HCT116 (cell line): ENCODE data around the gene SRGAP1. TPM values are rescaled to one million over a fixed set of nuclear protein-coding genes. Genes with fewer than 3 reads are reported as not detected.

Experiments used
- ATAC-seq: fragments of 200-7000 bp; cut with Tn5 transposase; 2 replicates; pipeline ENCODE4 v1.9.1; 2020; ENCODE audit warnings: mild to moderate bottlenecking, moderate library complexity
- BruUV-seq: library from RNA; stranded (reverse); fragments of 400-500 nt; replicated peaks from 2 replicates; lab custom pipeline; 2021; lab: Mats Ljungman, UMichigan
- CTCF ChIA-PET: fragments of 300-600 bp; sonication (Branson Sonifier 250); formaldehyde crosslinking; loops from one replicate; lab custom pipeline; 2021; ENCODE audit warnings: antibody characterized with exemption; lab: Charles Lee
- POLR2A ChIA-PET: fragments of 300-600, 350-600 bp; sonication (Branson Sonifier 250); formaldehyde crosslinking; loops from one replicate; lab custom pipeline; 2021; ENCODE audit warnings: antibody characterized with exemption; lab: Charles Lee
- RAD21 ChIA-PET, 2 experiments: fragments of 300-600 bp; sonication (Branson Sonifier 250); formaldehyde crosslinking; loops; one replicate each; lab custom pipeline; 2023; ENCODE audit warnings: low total read pairs in 2 of 2; ENCODE audit not compliant: uncharacterized antibody in 2 of 2, unreplicated experiment in 2 of 2, low non-redundant PET in 1 of 2; lab: Charles Lee
- DNase-seq: peaks from one replicate; pipeline ENCODE4 v3.0.0-alpha.2; 2010; ENCODE audit warnings: low read depth, low spot score
- H2AFZ ChIP-seq: fragments of 200-600 bp; shearing (Covaris generic), sonication (generic); 2 replicates; pipeline ENCODE4 v1.6.1; 2017; ENCODE audit warnings: low read depth, mixed run types, mixed read lengths, antibody characterized with exemption, low read length; ENCODE audit not compliant: poor library complexity, severe bottlenecking
- H3K27ac ChIP-seq: 2 replicates; pipeline ENCODE4 v1.5.1; 2012; ENCODE audit warnings: low read depth, low read length
- H3K27me3 ChIP-seq: fragments of 200-600 bp; sonication (generic); 2 replicates; pipeline ENCODE4 v1.6.1; 2016; ENCODE audit warnings: mixed run types, low read length, mixed read lengths; ENCODE audit not compliant: insufficient read depth
- H3K36me3 ChIP-seq, 2 experiments: fragments of 200-500 bp in 1 of 2; fragments of 200-600 bp in 1 of 2; sonication (Bioruptor generic) in 1 of 2; sonication (generic) in 1 of 2; 2 replicates each; pipeline versions ENCODE4 v1.5.1 to v1.6.1; 2014 to 2016; ENCODE audit warnings: low read length in 2 of 2, inconsistent platforms in 1 of 2, mixed read lengths in 1 of 2, mixed run types in 1 of 2; ENCODE audit not compliant: insufficient read depth in 2 of 2, control insufficient read depth in 1 of 2
- H3K4me1 ChIP-seq, 2 experiments: fragments of 200-600 bp in 1 of 2; sonication (generic) in 1 of 2; 2 replicates each; pipeline versions ENCODE4 v1.5.1 to v1.6.1; 2012 to 2017; ENCODE audit warnings: low read length in 2 of 2, inconsistent platforms in 1 of 2, mild to moderate bottlenecking in 1 of 2, mixed read lengths in 1 of 2, mixed run types in 1 of 2, moderate library complexity in 1 of 2; ENCODE audit not compliant: insufficient read depth in 2 of 2, control insufficient read depth in 1 of 2
- H3K4me2 ChIP-seq: fragments of 200-600 bp; sonication (generic); 2 replicates; pipeline ENCODE4 v1.6.1; 2017; ENCODE audit warnings: mixed run types, low read length, mixed read lengths
- H3K4me3 ChIP-seq, 2 experiments: fragments of 200-600 bp in 1 of 2; sonication (generic) in 1 of 2; replicated peaks in 1 of 2; 2 replicates each; pipeline ENCODE4 v1.5.1; 2011 to 2016; ENCODE audit warnings: low read length in 2 of 2, control low read depth in 1 of 2, low read depth in 1 of 2, mild to moderate bottlenecking in 1 of 2, mixed read lengths in 1 of 2, mixed run types in 1 of 2
- H3K79me2 ChIP-seq: fragments of 200-600 bp; sonication (generic); 2 replicates; pipeline ENCODE4 v1.6.1; 2017; ENCODE audit warnings: mild to moderate bottlenecking, mixed run types, low read length, moderate library complexity, mixed read lengths; ENCODE audit not compliant: insufficient read depth
- H3K9ac ChIP-seq: fragments of 200-600 bp; sonication (generic); 2 replicates; pipeline ENCODE4 v1.6.1; 2016; ENCODE audit warnings: low read length, mixed read lengths
- H3K9me2 ChIP-seq: fragments of 200-600 bp; sonication (generic), shearing (Covaris generic); 2 replicates; pipeline ENCODE4 v1.6.1; 2017; ENCODE audit warnings: mixed run types, mild to moderate bottlenecking, moderate library complexity; ENCODE audit not compliant: insufficient read depth
- H3K9me3 ChIP-seq, 2 experiments: fragments of 200-500 bp in 1 of 2; fragments of 200-600 bp in 1 of 2; sonication (Bioruptor generic) in 1 of 2; sonication (generic) in 1 of 2; 2 replicates each; pipeline ENCODE4 v1.6.1; 2014 to 2017; ENCODE audit warnings: low read length in 2 of 2, mixed read lengths in 2 of 2, inconsistent platforms in 1 of 2, low read depth in 1 of 2, mild to moderate bottlenecking in 1 of 2, mixed run types in 1 of 2, moderate library complexity in 1 of 2; ENCODE audit not compliant: control insufficient read depth in 1 of 2, insufficient read depth in 1 of 2
- H4K20me1 ChIP-seq: fragments of 200-600 bp; sonication (generic), shearing (Covaris generic); 2 replicates; pipeline ENCODE4 v1.6.1; 2017; ENCODE audit warnings: mixed run types, mild to moderate bottlenecking, moderate library complexity; ENCODE audit not compliant: insufficient read depth
- CEBPB ChIP-seq: IDR thresholded peaks from 2 replicates; pipeline ENCODE4 v1.6.1; 2012; ENCODE audit warnings: low read depth
- EGR1 ChIP-seq: IDR thresholded peaks from 2 replicates; pipeline ENCODE4 v1.6.1; 2012; ENCODE audit warnings: low read depth
- ELF1 ChIP-seq: IDR thresholded peaks from 2 replicates; pipeline ENCODE4 v1.6.1; 2012; ENCODE audit warnings: low read depth, borderline replicate concordance
- EZH2 ChIP-seq: fragments of 200-600 bp; sonication (generic); IDR thresholded peaks from 2 replicates; pipeline ENCODE4 v1.6.1; 2017; ENCODE audit warnings: antibody characterized with exemption, mixed run types
- FOSL1 ChIP-seq: IDR thresholded peaks from 2 replicates; pipeline ENCODE4 v1.6.1; 2012; ENCODE audit warnings: low read depth
- SIN3A ChIP-seq: IDR thresholded peaks from 2 replicates; pipeline ENCODE4 v1.6.1; 2012; ENCODE audit warnings: low read depth
- TCF7L2 ChIP-seq: IDR thresholded peaks from 2 replicates; pipeline ENCODE4 v1.7.0; 2011; ENCODE audit warnings: borderline replicate concordance, inconsistent platforms; ENCODE audit not compliant: insufficient read depth, insufficient read length; ENCODE audit errors: extremely low read depth
- ZNF274 ChIP-seq: fragments of 200-500 bp; sonication (Bioruptor generic); IDR thresholded peaks from 2 replicates; pipeline ENCODE4 v1.6.1; 2014; ENCODE audit warnings: mild to moderate bottlenecking, low read depth, low read length, inconsistent platforms
- intact Hi-C: fragments of 100-400 bp; cut with micrococcal nuclease; formaldehyde crosslinking; loops from 2 replicates; pipeline ENCODE4 v1.10.0; 2022
- total RNA-seq: library from RNA; stranded (reverse); gene quantifications from one replicate; pipeline ENCODE4 v1.2.1, GENCODE V29; 2021; ENCODE audit not compliant: unreplicated experiment
- TF ChIP-seq, protein P1 (sequence below): IDR thresholded peaks from 2 replicates; pipeline ENCODE4 v1.6.1; 2012
- TF ChIP-seq, protein P2 (sequence below): IDR thresholded peaks from 2 replicates; pipeline ENCODE4 v1.6.1; 2012
- TF ChIP-seq, protein P3 (sequence below): IDR thresholded peaks from 2 replicates; pipeline ENCODE4 v1.6.1; 2011; ENCODE audit warnings: mild to moderate bottlenecking, low read length, moderate library complexity; ENCODE audit not compliant: insufficient replicate concordance; ENCODE audit errors: extremely low read depth
- TF ChIP-seq, protein P4 (sequence below), 3 experiments: fragments of 200-600 bp in 1 of 3; sonication (generic) in 1 of 3; IDR thresholded peaks in 2 of 3; conservative IDR thresholded peaks in 1 of 3; 2 replicates each; pipeline ENCODE4 v1.5.1; 2012 to 2017; ENCODE audit warnings: low read depth in 2 of 3, low read length in 2 of 3, antibody characterized with exemption in 1 of 3, borderline replicate concordance in 1 of 3, control low read depth in 1 of 3, mild to moderate bottlenecking in 1 of 3, mixed read lengths in 1 of 3, mixed run types in 1 of 3, moderate library complexity in 1 of 3; ENCODE audit not compliant: insufficient read depth in 1 of 3

The SRGAP1 gene
- total RNA-seq, 1 experiment from 2014 or later, result 16.6 TPM

DNA sequence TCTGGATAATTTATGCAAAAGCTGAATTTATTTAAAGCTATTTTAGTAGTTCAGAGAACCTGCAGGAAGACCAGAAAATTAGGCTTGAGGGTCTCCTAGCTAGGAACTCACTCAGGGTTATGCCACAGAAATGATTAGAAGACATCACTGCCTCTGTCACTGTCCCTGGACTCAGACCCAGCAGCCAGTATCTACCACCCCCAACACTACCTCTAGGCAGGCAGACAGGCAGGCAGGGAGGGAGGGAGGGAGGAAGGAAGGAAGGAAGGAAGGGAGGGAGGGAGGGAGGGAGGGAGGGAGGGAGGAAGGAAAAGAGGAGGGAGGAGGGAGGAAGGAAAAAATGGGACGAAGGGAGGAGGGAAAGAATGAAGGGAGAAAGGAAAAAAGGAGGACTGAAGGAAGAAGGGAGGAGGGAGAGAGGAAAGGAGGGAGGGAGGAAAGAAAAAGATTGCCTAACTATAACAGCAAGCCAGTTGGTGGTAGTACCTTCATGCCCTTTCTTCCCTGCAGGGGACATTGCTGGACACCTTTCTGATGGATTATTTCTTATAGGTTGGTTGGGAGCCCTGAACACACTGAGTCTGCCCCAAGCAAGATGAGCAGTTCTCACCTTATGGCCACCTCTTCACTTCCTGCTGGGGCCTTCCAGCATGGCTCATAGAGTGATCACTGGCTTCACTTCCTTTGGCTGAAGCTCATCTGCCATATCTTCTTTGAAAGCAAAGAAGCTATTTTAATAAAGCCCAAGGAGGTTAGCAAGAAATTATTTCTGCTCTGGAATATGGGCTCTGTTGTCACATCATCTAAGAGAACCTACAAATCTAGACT lies 327.9 kb downstream of the SRGAP1 start:
- intact Hi-C loops, result no loop called here
- H3K4me1 ChIP-seq, result peaks cover 4 to 37% of the 10 kb centered on the region in 2 experiments
- TF ChIP-seq FOSL1 (no peak), TCF7L2 (no peak), ELF1 (no peak), ZNF274 (no peak), CEBPB (no peak), SIN3A (no peak), EZH2 (no peak), EGR1 (no peak)
- TF ChIP-seq, protein P1, sequence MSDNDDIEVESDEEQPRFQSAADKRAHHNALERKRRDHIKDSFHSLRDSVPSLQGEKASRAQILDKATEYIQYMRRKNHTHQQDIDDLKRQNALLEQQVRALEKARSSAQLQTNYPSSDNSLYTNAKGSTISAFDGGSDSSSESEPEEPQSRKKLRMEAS, result no peak
- TF ChIP-seq, protein P2, sequence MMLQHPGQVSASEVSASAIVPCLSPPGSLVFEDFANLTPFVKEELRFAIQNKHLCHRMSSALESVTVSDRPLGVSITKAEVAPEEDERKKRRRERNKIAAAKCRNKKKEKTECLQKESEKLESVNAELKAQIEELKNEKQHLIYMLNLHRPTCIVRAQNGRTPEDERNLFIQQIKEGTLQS, result no peak
- TF ChIP-seq, protein P3, sequence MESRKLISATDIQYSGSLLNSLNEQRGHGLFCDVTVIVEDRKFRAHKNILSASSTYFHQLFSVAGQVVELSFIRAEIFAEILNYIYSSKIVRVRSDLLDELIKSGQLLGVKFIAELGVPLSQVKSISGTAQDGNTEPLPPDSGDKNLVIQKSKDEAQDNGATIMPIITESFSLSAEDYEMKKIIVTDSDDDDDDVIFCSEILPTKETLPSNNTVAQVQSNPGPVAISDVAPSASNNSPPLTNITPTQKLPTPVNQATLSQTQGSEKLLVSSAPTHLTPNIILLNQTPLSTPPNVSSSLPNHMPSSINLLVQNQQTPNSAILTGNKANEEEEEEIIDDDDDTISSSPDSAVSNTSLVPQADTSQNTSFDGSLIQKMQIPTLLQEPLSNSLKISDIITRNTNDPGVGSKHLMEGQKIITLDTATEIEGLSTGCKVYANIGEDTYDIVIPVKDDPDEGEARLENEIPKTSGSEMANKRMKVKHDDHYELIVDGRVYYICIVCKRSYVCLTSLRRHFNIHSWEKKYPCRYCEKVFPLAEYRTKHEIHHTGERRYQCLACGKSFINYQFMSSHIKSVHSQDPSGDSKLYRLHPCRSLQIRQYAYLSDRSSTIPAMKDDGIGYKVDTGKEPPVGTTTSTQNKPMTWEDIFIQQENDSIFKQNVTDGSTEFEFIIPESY, result no peak
- TF ChIP-seq, protein P4, sequence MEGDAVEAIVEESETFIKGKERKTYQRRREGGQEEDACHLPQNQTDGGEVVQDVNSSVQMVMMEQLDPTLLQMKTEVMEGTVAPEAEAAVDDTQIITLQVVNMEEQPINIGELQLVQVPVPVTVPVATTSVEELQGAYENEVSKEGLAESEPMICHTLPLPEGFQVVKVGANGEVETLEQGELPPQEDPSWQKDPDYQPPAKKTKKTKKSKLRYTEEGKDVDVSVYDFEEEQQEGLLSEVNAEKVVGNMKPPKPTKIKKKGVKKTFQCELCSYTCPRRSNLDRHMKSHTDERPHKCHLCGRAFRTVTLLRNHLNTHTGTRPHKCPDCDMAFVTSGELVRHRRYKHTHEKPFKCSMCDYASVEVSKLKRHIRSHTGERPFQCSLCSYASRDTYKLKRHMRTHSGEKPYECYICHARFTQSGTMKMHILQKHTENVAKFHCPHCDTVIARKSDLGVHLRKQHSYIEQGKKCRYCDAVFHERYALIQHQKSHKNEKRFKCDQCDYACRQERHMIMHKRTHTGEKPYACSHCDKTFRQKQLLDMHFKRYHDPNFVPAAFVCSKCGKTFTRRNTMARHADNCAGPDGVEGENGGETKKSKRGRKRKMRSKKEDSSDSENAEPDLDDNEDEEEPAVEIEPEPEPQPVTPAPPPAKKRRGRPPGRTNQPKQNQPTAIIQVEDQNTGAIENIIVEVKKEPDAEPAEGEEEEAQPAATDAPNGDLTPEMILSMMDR (IDR thresholded peaks at IDR 0.05 in 2 of 3, conservative IDR thresholded peaks at IDR 0.05 in 1 of 3; ENCODE audit: borderline replicate concordance in 1 of 3, insufficient read depth in 1 of 3, low read depth in 2 of 3, low read length in 2 of 3), result no peak
- peak; percentile 80 for ATAC-seq
- H3K9me2 ChIP-seq, result no peaks in the 10 kb centered on the region
- H3K4me2 ChIP-seq, result peak overlapping the region; percentile 69
- ChIA-PET CTCF (interaction anchor here (1.9 kb wide), 1 partner anchor 9 kb away, joined by 7 read pairs; no protein-coding TSS in a partner anchor), POLR2A (interaction anchor here (1.0 kb wide), 1 partner anchor 24 kb away, joined by 3 read pairs; no protein-coding TSS in a partner anchor), RAD21 (no interaction called here)
- DNase-seq, result no peak
- peak overlapping the region; percentile 56 for H3K9ac ChIP-seq
- no TSS peak for BruUV-seq
- no peaks in the 10 kb centered on the region for H3K79me2 ChIP-seq
- H3K4me3 ChIP-seq, result peak overlapping the region in 1 of 2 experiments; percentile 30; a peak in 1 of 4 replicates
- H3K27me3 ChIP-seq, result no peaks in the 10 kb centered on the region
- H2AFZ ChIP-seq, result no peak overlapping the region
- no peaks in the 10 kb centered on the region for H3K36me3 ChIP-seq
- no peaks in the 10 kb centered on the region for H4K20me1 ChIP-seq
- no peaks in the 10 kb centered on the region for H3K9me3 ChIP-seq
- peak overlapping the region; percentile 5; the same call in 1 of the 2 replicates for H3K27ac ChIP-seq
